ENCODE data around the gene PRKCA.

DNA sequence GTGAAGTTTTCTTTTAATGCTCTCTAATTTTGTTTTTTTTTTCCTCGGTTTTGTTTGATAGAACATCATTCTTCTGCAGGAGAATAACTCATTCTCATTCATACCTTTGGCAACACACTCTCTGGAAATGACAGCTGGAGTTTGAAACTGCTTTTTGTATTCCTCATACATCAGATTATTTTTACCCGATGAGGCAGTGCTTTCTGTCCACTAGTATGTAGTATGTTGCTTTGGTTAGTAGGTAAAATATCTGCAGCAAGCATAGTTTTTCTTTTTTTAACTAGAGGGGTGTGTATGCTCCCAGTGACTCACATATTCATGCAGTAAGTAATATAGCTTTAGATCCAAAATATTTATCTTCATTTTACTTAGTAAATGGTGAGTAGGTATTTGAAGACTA is 6.4 kb downstream of the PRKCA start:
- no peak for TF ChIP-seq ZNF671 (CRISPR knock-in tag; IDR thresholded peaks at IDR 0.05)
- TF ChIP-seq CTCF (IDR thresholded peaks at IDR 0.05): no peak

All from WTC11 (cell line).